SIG-M5 treated with dmso at 0.1 percent for 504 hours (cell line): ENCODE data around the gene PARD6B.
"Not testable (repeated sequence)": the region's sequence is repeated elsewhere in the genome, so short reads cannot be mapped to it uniquely, and the experiment has no call there.

ENCODE experiments used
- DNase-seq: peaks from one replicate; lab custom pipeline; 2025; ENCODE audit not compliant: unreplicated experiment; lab: John Stamatoyannopoulos, UW

Gene PARD6B

DNA sequence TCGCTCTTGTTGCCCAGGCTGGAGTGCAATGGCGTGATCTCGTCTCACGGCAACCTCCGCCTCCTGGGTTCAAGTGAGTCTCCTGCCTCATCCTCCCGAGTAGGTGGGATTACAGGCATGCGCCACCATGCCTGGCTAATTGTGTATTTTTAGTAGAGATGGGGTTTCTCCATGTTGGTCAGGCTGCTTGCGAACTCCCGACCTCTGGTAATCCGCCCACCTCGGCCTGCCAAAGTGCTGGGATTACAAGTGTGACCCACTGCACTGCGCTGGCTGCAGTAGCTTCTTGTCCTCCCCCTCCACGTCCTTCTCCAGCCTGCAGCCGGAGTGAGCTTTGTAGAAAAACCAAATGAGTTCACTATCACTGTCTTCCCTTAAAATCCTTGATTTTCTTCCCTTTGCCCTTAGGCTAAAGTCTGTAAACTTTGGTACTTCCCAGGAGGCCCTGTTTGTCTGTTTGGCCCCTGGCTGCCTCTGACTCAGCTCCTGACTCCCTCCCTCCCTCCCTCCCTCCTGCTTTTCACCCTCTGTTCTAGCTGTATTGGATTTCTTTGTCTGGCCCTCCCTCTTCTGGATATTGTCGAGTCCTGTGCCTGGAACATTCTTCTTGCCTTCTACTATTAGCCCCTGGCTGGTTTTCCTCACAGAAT is 12.9 kb downstream of the PARD6B start:
- peak; percentile 100 for DNase-seq

DNA sequence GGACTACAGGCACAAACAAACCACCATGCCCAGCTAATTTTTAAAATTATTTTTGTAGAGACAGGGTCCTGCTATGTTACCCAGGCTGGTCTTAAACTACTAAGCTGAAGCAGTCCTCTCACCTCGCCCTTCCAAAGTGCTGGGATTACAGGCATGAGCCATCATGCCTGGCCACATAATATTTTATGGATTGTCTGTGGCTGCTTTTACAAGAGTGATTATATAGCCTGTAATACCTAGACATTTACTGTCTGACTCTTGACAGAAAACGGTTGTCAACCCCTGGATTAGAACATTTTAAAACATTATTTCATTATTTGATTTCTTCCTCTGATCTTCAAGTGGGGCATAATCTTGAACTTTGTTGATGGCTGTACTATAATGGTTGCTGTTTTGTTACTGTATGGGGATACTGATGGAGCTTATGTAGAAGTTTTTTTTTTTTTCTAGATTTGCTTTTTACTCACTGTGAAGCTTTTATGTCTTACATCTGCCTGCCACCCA is 14.3 kb downstream of the PARD6B start:
- no peak for DNase-seq

DNA sequence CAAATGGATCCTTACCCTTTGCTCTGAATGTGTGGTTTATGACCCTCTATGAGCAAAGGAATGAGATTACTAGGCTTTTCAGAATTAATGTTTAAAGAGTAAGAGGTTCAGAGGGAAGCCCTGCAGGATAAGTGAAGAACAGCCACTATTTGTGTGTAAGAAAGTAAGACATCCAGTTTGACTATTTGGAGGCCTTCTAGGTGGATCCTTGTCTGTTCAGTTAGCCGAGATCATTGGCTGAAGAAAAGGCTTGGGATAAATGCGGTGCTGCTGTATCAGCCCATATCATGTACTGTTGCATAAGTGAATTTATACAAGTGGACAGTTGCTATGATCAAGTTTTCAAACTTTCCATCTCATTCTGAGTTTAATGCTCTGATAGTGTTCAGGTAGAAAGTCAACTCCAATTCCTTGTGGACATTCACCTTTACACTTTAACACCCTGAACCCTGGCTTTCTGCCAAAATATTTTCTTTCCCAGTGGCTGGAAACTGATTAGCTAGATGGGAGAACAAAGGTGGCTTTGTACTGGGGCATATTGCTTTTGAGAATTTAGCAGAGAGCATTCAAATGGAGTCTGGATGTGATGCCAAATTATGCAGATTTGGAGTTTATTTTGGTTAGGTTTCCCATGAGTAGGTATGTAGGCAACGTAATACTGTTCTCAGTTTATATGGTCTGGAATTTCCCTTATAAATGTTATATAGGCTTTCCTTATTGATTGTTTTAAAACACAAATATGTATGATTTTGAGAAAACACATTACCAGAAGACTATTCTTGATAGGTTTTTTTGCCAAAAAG is 15.0 kb downstream of the PARD6B start:
- DNase-seq: peak; percentile 71

DNA sequence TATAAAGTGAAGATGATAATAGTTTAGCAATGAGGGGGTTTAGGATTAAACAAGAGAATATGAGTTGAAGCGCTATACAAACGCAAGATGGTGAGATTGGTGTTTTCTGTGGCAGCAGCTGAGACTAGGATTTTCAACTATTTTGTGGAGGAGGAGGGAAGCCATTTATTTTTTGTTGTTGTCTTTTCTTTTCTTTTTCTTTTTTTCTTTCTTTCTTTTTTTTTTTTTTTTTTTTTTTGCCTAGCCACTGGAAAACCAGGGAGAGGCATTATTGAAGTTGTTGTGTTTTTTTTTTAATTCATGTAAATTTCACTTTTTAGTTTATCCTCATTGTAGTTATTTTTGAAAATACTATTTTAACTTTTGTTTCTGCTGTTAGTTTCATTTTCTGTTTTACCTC is 15.9 kb downstream of the PARD6B start:
- no peak for DNase-seq

DNA sequence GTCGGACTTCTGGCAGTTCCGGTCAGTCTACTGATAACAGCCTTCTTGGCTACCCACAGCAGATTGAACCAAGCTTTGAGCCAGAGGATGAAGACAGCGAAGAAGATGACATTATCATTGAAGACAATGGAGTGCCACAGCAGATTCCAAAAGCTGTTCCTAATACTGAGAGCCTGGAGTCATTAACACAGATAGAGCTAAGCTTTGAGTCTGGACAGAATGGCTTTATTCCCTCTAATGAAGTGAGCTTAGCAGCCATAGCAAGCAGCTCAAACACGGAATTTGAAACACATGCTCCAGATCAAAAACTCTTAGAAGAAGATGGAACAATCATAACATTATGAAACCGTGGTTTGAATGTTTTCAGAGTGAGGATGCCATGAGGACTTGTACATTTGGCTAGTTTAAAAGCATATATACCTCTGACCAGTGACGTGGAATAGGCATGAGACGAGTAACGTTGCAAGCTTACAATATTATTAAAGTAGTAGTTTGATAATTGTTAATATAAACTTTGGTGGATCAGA is 18.8 kb downstream of the PARD6B start:
- no peak for DNase-seq

DNA sequence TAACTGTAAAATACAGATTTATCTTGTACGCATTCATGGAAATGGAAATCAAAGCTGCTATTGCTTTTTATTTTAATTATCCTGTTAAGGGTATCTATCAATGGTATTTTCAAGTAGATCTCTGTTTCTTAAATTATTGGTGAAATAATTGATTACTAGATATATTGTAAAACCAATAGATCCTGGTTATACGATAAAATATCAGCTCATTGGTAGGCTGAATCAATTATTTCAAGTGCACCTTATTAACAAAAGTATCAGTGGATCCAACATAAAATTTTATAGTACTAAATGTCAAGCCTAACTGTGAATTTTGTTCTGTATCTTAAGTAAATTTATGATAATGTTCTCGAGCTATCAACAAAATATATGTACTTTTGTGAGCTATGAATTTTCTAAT is 21.8 kb downstream of the PARD6B start:
- DNase-seq: no peak

DNA sequence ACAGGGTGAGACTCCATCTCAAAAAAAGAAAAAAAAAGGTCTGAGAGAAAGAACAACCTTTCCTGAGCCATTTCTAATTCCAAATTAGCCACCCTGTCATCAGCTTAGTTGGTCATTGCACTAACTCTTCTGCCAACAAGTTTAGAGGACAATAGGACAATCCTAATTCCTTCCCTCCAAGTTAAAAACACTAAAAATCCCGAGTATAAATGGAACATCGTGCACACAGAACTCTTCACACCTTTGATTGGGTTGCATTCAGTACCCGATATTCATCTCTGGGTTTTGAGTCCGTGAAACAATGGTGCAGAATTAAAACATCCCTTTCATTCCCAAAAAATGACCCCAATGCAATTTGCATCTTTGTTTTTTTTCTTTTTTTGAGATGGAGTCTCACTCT is 23.0 kb downstream of the PARD6B start:
- no peak for DNase-seq

DNA sequence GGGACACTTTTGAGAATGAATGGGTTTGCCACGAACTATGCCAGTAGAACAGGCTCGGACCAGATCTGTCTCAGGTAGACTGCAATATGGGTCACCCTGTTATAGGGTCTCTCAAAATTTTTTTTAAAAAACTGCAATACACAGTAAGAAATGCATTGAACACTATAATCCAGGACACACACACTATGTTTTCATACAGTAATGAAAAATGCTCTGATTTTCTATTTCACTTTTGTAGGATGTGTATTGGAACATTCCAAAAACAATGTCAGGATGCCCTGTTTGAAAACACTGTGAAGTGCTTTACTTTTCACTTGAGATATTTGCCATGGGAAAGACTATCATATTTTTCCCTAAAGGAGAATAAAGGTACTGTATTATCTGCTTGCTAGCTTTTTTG is 25.1 kb downstream of the PARD6B start:
- DNase-seq: no peak

DNA sequence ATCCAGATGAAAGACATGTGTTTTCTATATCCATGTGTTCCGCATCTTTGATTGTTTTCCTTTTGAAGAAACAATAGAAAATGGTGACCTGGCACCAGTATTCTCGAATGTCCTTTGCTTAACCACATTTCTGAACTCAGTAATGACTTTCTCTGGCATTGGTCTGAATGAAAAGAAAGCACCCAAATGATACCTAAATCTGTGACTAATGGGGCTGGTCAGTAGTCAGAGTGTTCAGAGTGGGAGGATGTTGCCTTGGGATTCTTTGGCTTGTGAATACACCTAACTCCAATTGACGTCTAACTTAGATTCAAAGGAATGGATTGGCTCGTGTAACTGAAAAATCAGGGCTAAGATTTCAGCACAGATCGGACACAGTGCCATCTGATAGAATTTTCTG is 27.1 kb downstream of the PARD6B start:
- no peak for DNase-seq

DNA sequence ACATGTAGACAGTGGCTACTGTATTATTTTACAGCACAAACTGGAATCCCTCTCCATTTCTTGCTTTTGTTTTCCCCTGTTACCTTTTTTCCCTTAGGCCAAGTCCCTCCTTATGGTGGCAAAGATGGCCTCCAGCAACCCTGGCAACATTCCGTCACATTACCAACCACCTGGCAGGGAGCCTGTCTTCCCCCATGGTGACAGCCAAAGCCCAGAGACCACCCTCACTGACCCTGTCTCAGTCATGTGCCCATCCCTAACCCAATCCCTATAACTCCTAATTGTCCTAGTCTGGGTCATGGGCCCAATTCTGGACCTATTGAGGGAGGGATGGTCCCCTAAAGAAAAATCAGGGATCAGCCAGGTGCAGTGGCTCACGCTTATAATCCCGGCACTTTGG is 27.6 kb downstream of the PARD6B start:
- DNase-seq: no peak

DNA sequence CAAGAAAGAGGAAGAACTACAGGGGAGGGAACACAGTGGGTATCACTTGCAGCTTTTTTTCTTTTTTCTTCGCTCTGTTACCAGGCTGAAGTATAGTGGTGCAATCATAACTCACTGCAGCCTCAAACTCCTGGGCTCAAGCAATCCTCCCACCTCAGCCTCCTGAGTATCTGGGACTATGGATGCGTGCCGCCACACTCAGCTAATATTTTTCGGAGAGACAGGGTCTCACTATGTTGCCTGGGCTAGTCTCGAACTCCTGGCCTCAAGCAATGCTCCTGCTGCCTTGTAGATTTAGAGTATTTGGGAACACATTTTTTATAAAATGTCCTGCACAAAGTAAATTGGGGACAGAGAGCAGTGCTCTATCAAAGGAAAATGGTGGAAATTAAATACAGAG is 28.3 kb downstream of the PARD6B start:
- peak; percentile 72 for DNase-seq

DNA sequence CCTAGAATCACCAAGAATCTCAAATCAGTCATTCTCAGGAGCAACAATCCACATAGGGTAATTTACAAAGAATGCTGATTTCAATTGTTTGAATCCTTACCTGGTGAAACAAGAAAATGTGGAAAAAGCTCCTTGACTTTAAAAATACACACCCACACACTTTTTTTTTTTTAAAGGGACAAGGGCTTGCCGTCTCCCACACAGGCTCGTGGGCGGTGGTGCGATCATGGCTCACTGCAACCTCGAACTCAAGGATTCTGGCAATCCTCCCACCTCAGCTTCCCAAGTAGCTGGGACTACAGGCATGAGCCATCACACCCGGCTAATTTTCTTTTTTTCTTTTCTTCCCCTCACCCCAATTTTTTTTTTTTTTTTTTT is 30.7 kb downstream of the PARD6B start:
- DNase-seq: no peak

DNA sequence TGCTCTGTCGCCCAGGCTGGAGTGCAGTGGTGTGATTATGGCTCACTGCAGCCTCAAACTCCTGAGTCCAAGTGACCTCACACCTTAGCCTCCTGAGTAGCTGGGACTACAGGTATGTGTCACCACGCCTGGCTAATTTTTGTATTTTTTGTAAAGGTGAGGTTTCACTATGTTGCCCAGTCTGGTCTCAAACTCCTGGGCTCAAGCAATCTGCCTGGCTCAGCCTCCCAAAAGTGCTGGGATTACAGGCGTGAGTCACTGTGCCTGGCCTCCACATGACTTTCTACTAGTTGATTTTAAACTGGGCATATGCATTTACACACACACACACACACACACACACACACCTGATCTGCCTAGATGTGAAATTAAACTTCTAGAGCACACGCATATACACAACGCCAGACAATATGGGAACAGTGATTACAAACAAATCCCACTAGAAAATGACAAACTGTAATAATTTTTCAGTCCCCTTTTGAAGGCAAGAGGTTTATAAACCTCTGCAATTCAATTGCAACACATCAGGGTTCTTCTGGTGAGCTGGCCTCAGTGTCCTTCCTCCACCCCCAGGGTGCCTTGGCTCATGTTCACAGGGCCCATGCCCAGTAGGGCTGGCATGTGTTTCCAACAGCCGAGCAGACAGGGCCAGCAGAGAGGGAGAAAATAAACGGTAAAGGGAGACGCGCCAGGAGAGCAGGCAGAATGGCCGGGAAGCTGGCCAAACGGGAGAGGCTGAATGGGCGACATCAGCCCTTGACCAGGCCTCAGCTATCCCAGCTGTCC is 31.2 kb downstream of the PARD6B start:
- DNase-seq: peak; percentile 84

DNA sequence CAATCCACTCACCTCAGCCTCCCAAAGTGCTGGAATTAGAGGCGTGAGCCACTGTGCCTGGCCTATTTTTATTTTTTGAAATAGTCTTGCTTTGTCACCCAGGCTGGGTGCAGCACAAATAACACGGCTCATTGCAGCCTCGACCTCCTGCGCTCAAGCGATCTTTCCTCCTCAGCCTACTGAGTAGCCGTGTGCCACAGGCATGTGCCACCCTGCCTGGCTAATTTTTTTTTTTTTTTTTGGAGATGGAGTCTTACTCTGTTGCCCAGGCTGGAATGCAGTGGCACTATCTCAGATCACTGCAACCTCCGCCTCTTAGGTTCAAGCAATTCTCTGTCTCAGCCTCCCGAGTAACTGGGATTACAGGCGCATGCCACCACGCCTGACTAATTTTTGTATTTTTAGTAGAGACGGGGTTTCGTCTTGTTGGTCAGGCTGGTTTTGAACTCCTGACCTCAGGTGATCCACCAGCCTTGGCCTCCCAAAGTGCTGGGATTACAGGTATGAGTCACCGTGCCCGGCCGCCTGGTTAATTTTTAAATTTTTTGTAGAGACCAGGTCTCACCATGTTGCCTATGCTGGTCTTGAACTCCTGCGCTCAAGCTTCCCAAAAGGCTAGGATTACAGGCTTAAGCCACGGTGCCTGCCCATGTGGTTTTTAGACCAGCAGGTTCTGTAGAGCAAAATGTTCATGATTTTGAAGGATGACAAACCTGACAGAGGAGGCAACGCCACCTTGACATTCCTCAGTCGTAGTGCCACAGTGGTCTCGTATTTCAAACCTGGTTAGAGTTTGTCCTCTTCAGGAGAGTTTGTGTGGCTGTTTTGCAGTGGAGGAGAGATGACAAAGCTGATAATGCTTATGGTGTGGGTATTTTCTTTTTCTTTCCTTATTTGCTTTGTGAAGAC is 32.4 kb downstream of the PARD6B start:
- DNase-seq: peak; percentile 100

DNA sequence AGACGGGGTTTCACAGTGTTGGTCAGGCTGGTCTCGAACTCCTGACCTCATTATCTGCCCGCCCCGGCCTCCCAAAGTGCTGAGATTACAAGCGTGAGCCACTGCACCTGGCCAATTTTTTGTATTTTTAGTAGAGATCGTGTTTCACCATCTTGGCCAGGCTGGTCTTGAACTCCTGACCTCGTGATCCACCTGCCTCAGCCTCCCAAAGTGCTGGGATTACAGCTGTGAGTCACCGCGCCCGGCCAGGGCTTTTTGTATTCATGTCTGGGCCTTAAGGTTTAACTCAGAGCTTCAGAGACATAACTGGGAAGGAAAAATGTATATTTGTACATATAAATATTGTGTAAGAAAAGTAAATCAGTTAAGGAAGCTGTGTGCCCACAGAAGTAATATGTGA is 33.9 kb downstream of the PARD6B start:
- DNase-seq: not testable (repeated sequence)

DNA sequence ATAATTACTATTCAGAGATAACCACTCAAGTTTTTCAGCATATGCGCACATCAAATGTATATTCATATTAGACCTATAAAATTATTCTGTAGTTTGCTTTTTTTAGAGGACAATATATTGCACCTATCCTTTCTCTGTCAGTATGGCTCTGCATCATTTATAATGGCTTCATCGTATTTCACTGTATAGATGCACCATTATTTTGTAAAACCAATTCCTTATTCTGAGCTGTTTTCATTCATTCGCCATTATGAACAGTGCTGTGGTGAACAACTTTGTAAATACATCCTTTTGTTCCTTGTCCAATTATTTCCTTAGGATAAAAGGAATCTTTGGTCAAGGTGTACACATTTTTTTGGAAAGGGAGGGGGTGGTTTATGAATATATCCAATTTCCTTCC is 34.3 kb downstream of the PARD6B start:
- no peak for DNase-seq

DNA sequence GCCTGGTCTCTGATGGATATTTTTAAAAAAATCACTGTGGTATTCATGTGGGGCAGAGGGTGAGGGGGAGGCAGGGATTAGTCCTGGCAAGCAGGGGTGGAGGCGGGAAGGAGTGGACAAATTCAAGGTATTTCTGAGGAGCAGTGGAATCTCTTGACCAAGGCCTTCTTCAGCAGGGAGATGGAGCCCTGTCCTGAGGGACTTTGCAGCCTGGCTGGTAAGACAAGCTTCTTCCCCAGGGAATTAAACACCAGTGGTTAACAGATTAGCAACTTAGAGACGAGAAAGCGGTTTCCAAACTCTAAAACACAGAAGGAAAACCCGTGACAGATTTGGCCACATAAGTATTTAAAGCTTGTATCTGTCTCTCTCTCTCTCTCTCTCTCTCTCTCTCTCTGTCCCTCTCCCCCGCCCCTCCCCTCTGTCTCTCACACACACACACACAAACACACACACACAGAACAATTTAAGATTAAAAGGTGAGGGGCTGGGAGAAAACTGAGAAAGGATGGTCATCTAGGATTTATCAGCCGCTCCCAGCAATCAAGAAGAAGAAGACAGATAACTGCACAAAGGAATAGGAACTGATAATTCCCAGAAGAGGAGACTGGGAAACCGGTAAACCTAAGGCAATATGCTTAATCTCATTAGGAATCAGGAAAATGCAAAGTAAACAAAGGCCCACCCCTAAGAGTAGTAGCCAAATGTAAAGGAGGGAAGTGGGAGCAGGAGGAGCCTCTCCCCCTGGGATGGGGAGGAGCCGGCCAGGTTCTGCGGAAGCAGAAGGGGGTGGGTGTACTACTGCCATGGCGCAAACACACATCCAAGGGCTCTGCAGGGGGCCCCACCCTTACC is 35.8 kb downstream of the PARD6B start:
- DNase-seq: not testable (repeated sequence)

DNA sequence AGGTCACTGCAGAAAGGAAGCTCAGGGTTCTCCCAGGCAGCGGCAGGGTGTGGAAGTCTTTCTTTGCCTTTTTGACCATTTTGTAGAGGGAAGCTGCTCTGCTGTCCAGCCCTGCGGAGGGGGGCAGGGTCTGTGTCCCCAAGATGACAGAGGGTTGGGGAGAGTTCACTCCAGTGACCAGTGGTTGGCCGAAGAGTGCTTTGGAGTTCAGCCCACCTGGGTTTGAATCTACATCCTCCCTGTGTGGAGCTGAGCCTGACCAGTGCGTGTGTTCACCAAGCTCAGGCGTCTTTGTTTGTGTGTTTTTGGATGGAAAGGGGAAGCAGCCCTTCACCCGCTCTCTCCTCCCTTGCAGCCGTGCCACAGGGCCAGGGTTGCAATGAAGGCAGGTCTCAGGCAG is 37.6 kb downstream of the PARD6B start:
- not testable (repeated sequence) for DNase-seq

DNA sequence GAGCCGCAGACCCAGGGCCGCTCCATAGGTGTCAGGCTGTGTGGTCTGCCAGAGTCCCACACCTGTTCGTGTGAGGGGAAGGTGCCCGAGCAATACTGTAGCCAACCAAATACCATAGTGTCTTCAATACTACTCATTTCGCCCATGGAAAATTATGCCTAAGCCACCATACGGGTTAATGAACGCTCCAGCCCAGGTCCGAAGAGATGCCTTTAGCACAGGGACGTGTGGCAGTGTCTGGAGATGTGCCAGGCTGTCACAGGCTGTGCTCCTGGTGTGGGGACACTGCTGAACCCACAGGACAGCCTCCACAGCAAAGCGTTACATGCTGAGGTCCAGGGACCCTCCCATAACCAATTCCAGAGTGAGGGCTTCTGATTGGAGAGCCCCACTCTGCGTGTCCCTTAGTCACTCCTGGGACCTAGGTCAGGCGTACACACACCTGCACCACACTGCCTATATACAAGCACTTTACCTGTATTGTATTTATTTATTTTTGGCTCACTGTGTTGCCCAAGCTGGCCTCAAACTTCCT is 38.2 kb downstream of the PARD6B start:
- DNase-seq: not testable (repeated sequence)
